Ureter (tissue), 1 donor: ENCODE results near the gene IGF1R. TPM values are rescaled to one million over a fixed set of nuclear protein-coding genes. Genes with fewer than 3 reads are reported as not detected.

Source experiments
- DNase-seq: peaks from one replicate; pipeline ENCODE4 v3.0.0-alpha.2; 2020; ENCODE audit warnings: low spot score
- total RNA-seq: library from RNA; stranded (reverse); gene quantifications from one replicate; pipeline ENCODE4 v1.2.4, GENCODE V29; 2023
- donor health status: DM: yes; HTN: yes; CAD: no.

Gene IGF1R
- total RNA-seq, 1 donor from 2014 or later, result 88.6 TPM

DNA sequence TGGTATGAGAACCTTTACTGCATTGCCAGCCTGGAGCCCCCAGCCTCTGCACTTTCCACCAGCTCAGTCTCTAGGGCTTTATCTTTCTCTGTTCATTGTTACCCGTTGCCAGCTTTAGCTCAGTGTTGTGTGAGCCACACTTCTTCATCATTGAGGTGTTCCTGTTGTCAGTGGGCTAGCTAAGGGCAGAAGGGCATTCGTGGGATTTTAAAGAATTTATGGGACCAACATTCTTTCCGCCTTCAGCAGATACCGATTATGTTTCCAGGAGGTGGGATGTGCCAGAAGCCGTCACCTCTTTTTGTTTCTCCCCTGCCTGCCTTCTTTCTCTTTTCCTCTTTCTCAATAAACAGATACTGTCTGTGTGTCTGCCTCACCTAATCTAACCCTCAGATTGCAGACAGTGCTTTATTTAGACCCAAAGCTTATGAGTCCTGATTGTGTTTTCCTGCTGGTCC is 294.7 kb downstream of the IGF1R start:
- DNase-seq, result no peak

DNA sequence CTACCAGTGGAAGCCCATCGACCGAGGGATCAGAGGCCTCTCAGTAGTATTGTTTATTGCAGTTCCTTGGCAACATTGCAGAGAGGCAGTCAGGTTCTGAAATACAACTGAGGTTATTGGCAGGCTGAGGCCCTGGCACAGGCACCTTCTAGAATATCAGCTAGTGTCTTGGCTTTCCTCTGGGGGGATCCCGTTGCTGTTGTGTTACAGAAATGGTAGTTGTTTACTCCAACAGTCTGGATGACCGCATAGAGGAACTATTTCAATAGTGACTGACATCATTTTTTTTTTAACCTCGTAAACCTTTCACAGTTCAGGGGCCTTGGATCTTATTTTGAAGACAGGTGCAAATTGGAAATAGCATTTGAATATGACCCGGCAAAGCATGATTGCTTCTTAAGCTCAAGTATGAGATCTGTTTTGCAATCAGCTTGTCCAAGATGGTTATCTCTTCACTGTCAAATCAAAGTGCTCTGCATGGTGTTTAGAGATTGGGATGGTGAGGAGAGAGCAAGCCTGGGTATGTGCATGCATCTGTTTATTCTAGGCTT is 295.3 kb downstream of the IGF1R start:
- no peak for DNase-seq

DNA sequence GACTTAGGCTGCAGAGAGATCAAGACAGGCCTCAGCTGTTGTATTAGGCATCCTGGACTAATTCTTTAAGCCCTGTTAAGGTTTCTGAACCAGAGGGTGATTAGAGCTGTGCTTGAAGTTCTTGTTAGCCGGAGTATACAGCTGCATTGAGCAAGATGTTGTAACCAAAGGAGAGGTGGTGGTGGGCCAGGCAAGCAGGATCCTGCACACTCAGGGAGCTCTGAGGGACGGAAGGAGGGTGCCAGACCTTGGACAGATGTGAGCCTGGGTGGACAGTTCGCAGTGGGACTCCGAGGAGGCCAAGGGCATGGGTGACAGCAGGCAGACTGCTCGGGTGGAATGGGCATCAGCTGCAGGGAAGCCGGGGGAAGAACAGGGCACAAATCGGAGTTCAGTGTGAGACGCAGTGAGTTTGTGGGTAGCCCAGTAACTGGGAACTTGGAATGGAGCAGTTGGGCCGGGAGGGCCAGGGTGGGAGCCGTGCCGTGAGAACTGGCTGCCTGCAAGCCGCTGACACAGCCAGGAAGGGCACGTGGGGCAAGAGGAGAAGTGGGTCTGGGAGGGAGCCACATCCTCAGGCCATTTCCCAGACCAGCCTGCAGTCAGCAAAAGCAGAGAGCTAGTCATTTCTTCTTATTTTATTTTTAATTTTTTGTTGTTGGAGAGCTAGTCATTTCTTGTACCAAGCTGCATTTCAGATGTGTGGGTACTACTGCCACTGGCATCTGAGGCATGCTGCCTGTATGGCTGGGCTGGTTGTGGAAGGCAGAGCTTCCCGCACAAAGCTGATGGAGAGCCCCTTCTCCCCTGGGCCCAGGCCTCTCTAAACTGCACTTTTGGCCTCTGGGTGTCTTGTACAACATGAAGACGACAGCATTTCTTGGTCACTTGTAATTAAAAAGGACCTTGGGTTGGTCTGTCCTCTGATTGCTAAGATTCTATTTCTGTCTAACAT is 298.2 kb downstream of the IGF1R start:
- DNase-seq, result no peak

DNA sequence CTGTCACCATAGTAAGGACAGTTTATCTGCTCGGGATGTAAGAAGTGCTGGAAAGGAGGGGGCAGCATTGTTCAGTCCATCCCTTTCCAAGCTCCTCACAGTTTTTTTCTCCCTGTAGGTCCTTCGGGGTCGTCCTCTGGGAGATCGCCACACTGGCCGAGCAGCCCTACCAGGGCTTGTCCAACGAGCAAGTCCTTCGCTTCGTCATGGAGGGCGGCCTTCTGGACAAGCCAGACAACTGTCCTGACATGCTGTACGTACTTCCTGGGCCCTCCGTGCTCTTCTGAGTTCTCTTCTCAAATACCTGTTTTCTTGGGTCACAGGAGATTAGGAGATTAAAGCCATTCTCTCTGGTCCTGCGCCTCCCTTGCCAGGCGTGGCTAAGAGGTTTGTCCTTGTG is 300.1 kb downstream of the IGF1R start:
- DNase-seq, result no peak

DNA sequence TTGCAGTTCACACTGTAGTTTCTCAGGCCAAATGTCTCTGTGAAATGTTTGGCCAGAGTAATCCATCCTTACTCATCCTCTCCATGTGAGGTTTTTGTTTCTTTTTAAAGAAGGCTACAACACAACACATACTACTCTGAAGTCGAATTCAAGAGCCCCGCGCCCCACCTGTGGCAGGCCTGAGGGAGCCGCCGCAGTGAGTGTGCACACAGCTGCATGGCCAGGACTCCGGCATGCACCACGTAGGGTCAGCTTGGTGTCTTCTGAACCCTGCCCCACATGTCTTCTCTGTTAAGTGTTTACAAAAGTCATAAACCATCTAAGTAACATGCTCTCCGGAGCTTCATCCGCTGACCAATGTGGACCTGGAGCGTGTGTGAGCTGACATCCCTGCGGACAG is 300.6 kb downstream of the IGF1R start:
- DNase-seq, result no peak

DNA sequence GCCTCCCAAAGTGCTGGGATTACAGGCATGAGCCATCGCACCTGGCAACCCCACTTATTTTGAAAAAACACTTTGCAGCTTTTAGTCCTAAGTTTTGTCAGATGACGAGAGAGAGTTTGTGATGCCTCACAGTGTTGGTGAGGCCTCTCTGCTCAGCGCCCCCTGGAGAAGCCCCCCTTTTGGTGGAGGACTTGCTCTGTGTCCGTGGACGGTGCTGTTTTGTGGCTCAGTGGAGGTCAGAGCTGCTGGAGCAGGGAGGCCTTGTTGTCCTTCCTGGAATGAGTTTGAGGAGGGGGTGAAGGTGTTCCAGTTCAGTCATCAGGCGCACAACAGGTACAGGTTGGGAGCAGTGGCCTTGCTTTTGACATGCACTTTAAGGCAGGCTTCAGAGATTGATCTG is 301.3 kb downstream of the IGF1R start:
- no peak for DNase-seq

DNA sequence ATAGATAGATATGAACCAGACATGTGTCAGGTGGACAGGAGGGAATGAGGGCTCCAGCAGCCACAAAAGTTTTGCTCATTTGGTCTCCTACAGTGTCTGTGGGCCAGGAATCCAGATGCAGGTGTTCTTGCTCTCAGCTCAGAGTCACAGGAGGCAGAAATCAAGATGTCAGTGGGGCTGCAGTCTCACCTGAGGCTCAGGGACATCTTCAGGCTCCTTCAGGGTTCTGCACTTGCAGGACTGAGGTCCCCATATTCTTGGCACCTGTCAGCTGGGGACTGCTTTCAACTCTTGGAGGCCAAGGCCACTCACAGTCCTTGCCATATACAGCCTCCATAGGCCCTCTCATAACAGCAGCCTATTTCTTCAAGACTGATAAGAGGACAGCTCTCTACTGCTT is 301.9 kb downstream of the IGF1R start:
- no peak for DNase-seq

DNA sequence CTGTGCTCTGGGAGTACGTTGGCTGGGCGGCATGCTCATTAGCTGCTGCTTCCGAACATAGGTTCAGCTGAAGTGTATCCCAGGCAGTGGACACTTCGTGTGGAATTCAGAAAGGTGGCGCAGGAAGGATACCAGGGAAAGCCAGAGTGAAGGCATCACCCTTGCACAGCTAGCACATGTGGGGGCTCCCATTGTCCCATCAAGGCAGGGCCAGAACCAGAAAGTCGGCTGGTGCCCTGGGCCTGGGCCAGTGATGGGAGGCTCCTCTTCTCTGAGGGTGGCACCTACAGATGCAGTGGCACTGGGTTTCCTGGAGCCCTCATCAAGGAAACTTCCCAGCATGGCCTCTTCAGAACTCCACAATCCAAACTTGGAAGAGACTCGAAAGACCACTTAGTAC is 302.7 kb downstream of the IGF1R start:
- no peak for DNase-seq

DNA sequence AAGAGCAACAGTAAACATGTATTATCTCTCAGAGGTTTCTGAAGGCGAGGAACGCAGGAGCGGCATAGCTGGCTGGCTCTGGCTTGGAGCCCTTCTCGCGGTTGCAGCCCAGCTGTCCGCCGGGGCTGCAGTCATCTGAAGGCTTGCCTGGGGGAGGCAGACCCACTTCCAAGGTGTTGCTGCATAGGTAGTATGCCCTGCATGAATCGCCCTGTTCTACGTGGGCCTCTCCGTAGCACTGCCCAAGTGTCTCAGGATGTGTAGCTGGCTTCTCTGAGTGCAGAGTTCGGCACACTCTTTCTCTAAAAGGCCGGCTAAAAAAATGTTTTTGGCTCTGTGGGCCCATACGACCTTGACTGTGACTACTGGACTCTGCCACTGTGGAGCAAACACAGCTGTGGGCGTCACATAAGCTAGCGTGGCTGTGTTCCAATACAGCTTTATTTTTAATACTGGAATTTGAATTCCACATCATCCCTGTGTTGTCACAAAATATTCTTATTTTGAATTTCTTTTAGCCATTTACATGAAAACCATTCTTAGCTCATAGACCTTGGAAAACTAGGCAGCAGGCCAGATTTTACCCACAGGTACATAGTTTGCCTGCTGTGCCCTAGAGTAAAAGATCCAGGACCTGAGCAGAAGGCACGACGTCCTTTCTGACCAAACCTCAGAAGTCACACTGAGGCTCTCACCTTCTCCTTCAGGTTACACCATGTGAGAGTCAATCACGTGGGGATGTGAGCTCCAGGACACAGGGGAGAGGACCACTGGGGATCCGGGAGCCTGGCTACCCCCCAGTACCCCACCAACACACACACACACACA is 303.4 kb downstream of the IGF1R start:
- no peak for DNase-seq

DNA sequence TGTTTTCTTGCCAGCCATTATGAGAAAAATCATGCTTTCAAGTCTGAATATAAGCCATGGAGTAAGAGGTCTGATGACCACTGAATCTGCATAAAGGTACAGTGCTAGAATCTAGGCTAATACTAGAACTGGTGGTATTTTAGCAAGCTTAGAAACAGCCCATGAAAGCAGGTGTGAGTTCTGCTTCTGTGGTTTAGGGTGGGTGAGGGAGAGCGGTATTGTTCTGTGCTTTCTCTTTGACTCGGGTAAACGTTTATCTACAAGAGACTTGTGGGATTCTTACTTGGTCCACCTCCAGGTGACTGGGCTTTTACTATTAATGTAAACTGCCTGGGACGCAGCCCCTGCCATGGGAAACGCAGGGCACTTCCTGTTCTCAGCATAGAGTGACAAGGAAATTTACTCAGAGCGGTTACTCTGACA is 304.1 kb downstream of the IGF1R start:
- DNase-seq, result no peak

DNA sequence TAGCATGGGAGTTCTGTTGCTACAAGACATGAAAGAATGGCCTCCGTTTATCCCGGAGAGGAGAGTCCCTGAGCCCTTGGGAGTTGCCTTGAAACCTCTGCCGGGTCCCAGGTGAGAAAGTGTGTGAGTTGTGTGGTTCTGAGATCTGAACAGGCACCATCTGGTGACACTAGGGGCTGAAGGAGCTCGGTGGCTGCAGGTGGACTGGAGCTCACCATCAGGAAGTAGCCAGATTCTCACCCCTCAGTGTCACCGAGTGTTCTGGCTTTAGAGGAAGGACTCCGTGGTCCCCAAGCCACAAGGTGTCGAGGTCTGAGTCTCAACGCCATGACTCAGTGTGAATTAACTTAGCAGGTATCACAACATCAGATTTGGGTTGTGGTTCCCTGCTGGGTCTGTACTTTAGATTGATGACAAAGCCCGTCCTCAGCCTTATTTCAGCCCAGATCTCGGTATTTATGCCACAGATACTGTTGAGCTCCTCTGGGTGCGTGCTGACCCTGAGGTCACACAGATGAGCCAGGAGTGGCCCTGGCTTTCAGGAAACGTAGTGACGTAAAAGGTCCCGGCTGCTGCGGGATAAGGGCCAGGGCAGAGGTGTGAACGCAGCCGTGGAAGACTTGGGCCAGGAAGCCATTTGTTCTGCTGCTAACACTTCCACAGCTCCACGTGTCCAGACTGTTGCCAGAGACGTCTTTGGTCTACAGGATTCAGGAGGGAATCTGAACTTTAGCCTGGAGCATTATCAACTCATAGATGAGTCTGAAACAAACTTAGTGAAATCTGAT is 304.9 kb downstream of the IGF1R start:
- DNase-seq, result no peak

DNA sequence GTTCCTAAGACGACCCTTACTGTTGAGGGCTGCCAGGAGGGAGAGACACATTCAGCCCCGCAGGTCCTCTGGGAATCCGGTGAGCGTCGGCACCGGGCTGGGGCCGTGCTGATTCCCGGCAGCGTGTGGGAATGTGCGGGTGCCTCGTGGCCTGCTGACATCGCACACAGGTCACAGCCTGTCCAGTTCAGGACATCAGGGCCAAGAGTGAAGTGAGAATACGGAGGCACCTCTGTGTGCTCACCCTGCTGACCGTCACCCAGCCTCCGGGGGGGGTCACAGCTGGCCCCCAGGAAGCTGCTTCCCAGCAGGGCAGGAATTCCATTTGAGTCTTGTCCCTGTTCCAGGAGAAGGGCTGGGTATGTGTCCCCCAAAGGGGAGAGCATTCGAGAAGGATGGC is 305.6 kb downstream of the IGF1R start:
- no peak for DNase-seq

DNA sequence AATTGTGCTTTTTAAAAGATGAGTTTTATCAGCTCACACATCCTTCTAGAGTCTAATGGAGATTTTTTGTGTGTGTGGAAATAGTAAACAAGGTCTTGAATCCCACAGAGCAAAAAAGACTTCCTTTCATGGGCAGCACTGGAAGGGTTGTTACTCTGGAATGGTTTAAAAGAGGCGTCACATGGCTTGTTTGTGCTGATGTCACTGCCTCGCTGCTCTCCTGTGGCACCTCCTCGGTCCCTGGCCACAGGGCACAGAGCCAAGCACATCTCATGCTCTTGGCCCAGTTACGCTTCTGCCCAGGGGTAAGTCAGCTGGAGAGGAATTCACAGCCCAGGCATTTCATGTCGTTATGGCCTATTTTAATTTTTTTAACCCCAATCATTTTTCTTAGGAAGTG is 306.1 kb downstream of the IGF1R start:
- peak; percentile 86 for DNase-seq

DNA sequence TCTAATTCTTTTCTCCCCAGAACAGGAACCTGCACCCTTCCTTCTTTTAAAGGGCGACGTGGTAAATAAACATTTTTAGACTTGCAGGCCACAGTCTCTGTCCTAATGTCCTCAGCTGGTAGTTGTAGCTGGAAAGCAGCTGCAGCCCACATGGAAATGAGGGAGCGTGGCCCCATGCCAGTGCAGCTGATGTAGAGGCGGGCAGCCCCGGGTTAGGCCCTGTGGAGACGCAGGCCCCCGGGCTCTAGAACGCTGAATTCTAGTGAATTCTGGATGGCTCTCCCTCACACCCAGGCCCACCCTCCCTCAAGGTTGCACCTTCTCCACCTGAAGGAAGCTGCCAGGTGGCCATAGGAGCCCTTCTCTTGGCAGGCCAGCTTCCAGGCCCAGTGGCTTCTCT is 307.0 kb downstream of the IGF1R start:
- DNase-seq, result peak; percentile 65

DNA sequence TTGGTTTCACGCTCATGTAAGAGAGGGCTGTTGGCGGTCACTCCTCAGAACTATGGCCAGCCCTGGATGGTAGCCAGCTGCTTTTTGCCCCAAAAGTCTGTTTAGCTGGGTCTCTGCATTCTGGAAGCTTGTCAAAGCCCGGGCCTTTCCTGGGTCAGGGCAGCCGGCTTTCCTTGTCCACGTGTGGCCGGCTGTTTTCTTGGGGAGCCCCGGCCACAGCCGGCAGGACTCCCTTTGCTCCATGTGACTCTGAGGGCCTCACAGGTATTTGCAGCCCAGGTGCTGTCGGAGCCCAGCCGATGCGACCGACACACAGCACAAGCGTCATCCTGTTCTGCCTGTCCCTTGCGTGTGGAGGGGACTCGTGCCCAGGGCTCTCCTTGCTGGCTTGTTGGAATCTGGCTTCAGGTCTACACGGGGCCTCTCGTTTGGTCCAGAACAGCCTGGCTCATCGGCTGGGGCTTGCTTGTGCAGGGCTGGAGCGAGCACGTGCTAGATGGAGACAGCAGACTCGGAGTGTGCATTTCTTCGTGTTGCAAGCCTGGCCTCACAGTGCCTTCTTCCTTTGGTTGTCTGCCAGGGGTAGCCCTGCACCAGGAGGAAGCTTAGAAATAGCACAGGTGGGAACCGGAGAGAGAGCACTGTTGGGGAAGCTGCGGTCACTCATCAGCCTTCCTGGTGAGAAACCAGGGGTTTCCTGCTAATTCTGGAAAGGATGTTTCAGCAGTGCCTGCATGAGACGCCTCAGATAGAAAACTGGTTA is 307.8 kb downstream of the IGF1R start:
- no peak for DNase-seq

DNA sequence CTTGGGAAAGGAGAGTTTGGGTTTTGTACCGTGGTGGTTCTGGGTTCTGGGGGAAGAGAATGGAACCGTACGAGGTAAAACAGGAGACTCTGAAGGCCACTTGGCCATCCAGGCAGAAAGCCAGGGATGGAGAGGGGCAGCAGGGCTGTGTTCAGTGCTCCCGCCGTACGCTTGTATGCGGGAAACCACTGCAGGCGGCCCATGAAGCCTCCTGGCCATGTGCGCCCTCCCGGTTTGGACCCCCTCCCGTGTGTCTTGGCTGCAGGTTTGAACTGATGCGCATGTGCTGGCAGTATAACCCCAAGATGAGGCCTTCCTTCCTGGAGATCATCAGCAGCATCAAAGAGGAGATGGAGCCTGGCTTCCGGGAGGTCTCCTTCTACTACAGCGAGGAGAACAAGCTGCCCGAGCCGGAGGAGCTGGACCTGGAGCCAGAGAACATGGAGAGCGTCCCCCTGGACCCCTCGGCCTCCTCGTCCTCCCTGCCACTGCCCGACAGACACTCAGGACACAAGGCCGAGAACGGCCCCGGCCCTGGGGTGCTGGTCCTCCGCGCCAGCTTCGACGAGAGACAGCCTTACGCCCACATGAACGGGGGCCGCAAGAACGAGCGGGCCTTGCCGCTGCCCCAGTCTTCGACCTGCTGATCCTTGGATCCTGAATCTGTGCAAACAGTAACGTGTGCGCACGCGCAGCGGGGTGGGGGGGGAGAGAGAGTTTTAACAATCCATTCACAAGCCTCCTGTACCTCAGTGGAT is 308.6 kb downstream of the IGF1R start:
- no peak for DNase-seq

DNA sequence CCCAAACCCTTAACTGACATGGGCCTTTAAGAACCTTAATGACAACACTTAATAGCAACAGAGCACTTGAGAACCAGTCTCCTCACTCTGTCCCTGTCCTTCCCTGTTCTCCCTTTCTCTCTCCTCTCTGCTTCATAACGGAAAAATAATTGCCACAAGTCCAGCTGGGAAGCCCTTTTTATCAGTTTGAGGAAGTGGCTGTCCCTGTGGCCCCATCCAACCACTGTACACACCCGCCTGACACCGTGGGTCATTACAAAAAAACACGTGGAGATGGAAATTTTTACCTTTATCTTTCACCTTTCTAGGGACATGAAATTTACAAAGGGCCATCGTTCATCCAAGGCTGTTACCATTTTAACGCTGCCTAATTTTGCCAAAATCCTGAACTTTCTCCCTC is 309.3 kb downstream of the IGF1R start:
- no peak for DNase-seq

DNA sequence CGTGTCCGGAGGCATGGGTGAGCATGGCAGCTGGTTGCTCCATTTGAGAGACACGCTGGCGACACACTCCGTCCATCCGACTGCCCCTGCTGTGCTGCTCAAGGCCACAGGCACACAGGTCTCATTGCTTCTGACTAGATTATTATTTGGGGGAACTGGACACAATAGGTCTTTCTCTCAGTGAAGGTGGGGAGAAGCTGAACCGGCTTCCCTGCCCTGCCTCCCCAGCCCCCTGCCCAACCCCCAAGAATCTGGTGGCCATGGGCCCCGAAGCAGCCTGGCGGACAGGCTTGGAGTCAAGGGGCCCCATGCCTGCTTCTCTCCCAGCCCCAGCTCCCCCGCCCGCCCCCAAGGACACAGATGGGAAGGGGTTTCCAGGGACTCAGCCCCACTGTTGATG is 309.7 kb downstream of the IGF1R start:
- no peak for DNase-seq

DNA sequence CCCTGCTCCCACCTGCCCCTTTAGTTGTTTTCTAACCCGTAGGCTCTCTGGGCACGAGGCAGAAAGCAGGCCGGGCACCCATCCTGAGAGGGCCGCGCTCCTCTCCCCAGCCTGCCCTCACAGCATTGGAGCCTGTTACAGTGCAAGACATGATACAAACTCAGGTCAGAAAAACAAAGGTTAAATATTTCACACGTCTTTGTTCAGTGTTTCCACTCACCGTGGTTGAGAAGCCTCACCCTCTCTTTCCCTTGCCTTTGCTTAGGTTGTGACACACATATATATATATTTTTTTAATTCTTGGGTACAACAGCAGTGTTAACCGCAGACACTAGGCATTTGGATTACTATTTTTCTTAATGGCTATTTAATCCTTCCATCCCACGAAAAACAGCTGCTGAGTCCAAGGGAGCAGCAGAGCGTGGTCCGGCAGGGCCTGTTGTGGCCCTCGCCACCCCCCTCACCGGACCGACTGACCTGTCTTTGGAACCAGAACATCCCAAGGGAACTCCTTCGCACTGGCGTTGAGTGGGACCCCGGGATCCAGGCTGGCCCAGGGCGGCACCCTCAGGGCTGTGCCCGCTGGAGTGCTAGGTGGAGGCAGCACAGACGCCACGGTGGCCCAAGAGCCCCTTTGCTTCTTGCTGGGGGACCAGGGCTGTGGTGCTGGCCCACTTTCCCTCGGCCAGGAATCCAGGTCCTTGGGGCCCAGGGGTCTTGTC is 310.7 kb downstream of the IGF1R start:
- DNase-seq, result no peak

DNA sequence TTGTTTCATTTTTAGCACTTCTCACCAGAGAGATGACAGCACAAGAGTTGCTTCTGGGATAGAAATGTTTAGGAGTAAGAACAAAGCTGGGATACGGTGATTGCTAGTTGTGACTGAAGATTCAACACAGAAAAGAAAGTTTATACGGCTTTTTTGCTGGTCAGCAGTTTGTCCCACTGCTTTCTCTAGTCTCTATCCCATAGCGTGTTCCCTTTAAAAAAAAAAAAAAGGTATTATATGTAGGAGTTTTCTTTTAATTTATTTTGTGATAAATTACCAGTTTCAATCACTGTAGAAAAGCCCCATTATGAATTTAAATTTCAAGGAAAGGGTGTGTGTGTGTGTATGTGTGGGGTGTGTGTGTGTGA is 311.3 kb downstream of the IGF1R start:
- no peak for DNase-seq
